CD4-positive, alpha-beta T cell (primary cell): ENCODE data around the gene CLEC10A. TPM values are rescaled to one million over a fixed set of nuclear protein-coding genes. Genes with fewer than 3 reads are reported as not detected.
"Not testable (repeated sequence)": the region's sequence is repeated elsewhere in the genome, so short reads cannot be mapped to it uniquely, and the experiment has no call there.

ENCODE experiments used
- ATAC-seq: fragments of 200-7000 bp; cut with Tn5 transposase; one replicate; pipeline ENCODE4 v1.10.0; 2022; ENCODE audit warnings: mild to moderate bottlenecking; ENCODE audit not compliant: poor library complexity
- CTCF ChIA-PET: fragments of 350-600 bp; sonication (Branson Sonifier 250); formaldehyde crosslinking; loops from one replicate; lab custom pipeline; 2021; ENCODE audit warnings: antibody characterized with exemption, inconsistent platforms; lab: Charles Lee
- POLR2A ChIA-PET: fragments of 350-600 bp; sonication (Branson Sonifier 250); formaldehyde crosslinking; loops from one replicate; lab custom pipeline; 2021; ENCODE audit warnings: antibody characterized with exemption, inconsistent platforms; lab: Charles Lee
- DNase-seq, 14 experiments: peaks; one replicate each; pipeline ENCODE4 v3.0.0-alpha.2; 2013 to 2020; ENCODE audit warnings: mixed read lengths in 2 of 14
- H3K27ac ChIP-seq, 2 donors: one replicate each; pipeline versions ENCODE4 v1.5.1 to v1.7.0; 2013; ENCODE audit warnings: low read length in 2 of 2, low read depth in 1 of 2, mild to moderate bottlenecking in 1 of 2
- H3K27me3 ChIP-seq, 2 experiments: 1 replicate in 1 of 2; 2 replicates in 1 of 2; pipeline versions ENCODE4 v1.6.1 to v1.7.0; 2013; ENCODE audit warnings: low read length in 2 of 2, control low read depth in 1 of 2, mild to moderate bottlenecking in 1 of 2, moderate library complexity in 1 of 2; ENCODE audit not compliant: insufficient read depth in 2 of 2, control insufficient read depth in 1 of 2
- H3K36me3 ChIP-seq: one replicate; pipeline ENCODE4 v1.6.1; 2013; ENCODE audit warnings: low read length, control low read depth; ENCODE audit not compliant: insufficient read depth
- H3K4me1 ChIP-seq: one replicate; pipeline ENCODE4 v1.6.1; 2013; ENCODE audit warnings: low read length, control low read depth; ENCODE audit not compliant: insufficient read depth
- H3K4me3 ChIP-seq: one replicate; pipeline ENCODE4 v1.5.1; 2013; ENCODE audit warnings: mild to moderate bottlenecking, low read length, moderate library complexity
- H3K9me3 ChIP-seq, 2 experiments: 1 replicate in 1 of 2; 2 replicates in 1 of 2; pipeline versions ENCODE4 v1.6.1 to v1.7.0; 2013; ENCODE audit warnings: low read length in 2 of 2, mild to moderate bottlenecking in 2 of 2, control low read depth in 1 of 2, moderate library complexity in 1 of 2; ENCODE audit not compliant: control insufficient read depth in 1 of 2, insufficient read depth in 1 of 2
- H3K27ac Mint-ChIP-seq: one replicate; pipeline ENCODE4 v1.8.0; 2020; ENCODE audit warnings: mixed read lengths
- H3K27me3 Mint-ChIP-seq: one replicate; pipeline ENCODE4 v1.8.0; 2021; ENCODE audit warnings: mixed read lengths
- H3K36me3 Mint-ChIP-seq: one replicate; pipeline ENCODE4 v1.8.0; 2021; ENCODE audit warnings: low read depth, mixed read lengths
- H3K4me1 Mint-ChIP-seq: one replicate; pipeline ENCODE4 v1.8.0; 2021; ENCODE audit warnings: low read depth, mixed read lengths
- H3K4me3 Mint-ChIP-seq: one replicate; pipeline ENCODE4 v1.8.0; 2020; ENCODE audit warnings: mild to moderate bottlenecking, mixed read lengths
- H3K9me3 Mint-ChIP-seq: one replicate; pipeline ENCODE4 v1.8.0; 2020; ENCODE audit warnings: mixed read lengths
- CTCF ChIP-seq: fragments of 200-600 bp; IDR thresholded peaks from one replicate; pipeline ENCODE4 v1.8.0; 2022; ENCODE audit warnings: antibody characterized with exemption, mild to moderate bottlenecking
- intact Hi-C, 2 experiments: fragments of 100-400 bp; cut with DNase I in 1 of 2; cut with micrococcal nuclease in 1 of 2; formaldehyde crosslinking; loops; one replicate each; pipeline versions ENCODE4 v1.15.1 to v1.9.0; 2023 to 2025; cut with DNase I, micrococcal nuclease
- total RNA-seq, 174 experiments: library from RNA in 2 of 174; stranded (reverse) in 2 of 174; gene quantifications; one replicate each; pipeline ENCODE4 v1.2.3 and lab custom pipeline; 2021 to 2026

CLEC10A gene
- total RNA-seq, 2 experiments from 2014 or later = 0.59 to 0.96 TPM

DNA sequence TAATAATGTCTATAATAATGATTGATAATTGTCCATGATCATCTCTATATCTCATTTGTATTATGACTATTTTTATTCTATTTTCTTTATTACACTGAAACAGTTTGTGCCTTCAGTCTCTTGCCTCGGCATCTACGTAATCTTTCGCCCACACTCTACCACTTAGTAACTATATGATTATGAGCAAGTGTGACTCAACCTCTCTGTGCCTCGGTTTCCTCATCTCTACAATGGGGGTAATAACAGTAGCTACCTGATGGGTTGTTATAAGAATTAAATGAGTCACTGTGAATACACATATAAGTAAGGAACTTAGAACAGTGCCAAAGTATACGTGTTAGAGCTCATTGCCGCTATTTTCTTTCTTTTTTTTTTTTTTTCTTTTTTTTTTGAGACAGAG is 32.5 kb downstream of the CLEC10A start:
- no peaks in the 10 kb centered on the region for H3K36me3 Mint-ChIP-seq
- peaks cover 0 to 7% of the 10 kb centered on the region in 2 experiments for H3K9me3 ChIP-seq
- peaks cover 38% of the 10 kb centered on the region for H3K4me1 ChIP-seq
- intact Hi-C loops = loop anchor here (2.0 to 10.0 kb wide), 7 partner anchors 129 to 637 kb away; partner anchors contain the start of genes FGF11 (in 1 of the 2), KCTD11 (in 1 of the 2), MPDU1 (in 1 of the 2) and SLC2A4 (in 1 of the 2)
- POLR2A ChIA-PET = no interaction called here
- peaks cover 0 to 5% of the 10 kb centered on the region in 2 experiments for H3K27me3 ChIP-seq
- ATAC-seq (no peak), DNase-seq (no peak)
- TF ChIP-seq CTCF = no peak
- no peaks in the 10 kb centered on the region for H3K9me3 Mint-ChIP-seq
- peak overlapping the region in 1 of 2 donors; percentile 69 for H3K27ac ChIP-seq
- H3K27ac Mint-ChIP-seq = peak overlapping the region; percentile 94
- peaks cover 39% of the 10 kb centered on the region for H3K4me1 Mint-ChIP-seq
- H3K4me3 ChIP-seq = peak overlapping the region; percentile 55
- peak overlapping the region; percentile 59 for H3K4me3 Mint-ChIP-seq
- CTCF ChIA-PET = interaction anchor here (0.9 to 2.1 kb wide), 4 partner anchors 83 to 130 kb away, joined by 3 to 10 read pairs (median 6); no protein-coding TSS in a partner anchor
- no peaks in the 10 kb centered on the region for H3K36me3 ChIP-seq
- H3K27me3 Mint-ChIP-seq = no peaks in the 10 kb centered on the region

DNA sequence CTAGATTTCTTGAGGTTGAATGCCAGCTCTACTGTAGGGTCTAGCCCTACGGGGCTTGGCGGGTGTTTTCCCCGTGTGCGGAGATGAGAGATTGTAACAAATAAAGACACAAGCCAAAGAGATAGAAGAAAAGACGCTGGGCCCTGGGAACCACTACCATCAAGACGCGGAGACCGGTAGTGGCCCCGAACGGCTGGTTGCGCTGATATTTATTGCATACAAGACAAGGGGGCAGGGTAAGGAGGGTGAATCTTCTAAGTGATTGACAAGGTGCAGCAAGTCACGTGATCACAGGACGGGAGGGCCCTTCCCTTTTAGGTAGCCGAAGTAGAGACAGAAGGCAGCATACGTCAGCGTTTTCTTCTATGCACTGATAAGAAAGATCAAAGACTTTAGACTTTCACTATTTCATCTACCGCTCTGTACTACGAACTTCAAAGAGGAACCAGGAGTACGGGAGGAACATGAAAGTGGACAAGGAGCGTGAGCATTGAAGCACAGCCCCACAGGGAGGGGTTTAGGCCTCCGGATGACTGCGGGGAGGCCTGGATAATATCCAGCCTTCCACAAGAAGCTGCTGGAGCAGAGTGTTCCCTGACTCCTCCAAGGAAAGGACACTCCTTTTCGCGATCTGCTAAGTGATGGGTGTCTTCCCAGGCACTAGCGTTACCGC is 33.2 kb downstream of the CLEC10A start:
- H3K9me3 ChIP-seq, H3K27me3 ChIP-seq, H3K27me3 Mint-ChIP-seq, H3K9me3 Mint-ChIP-seq, H3K36me3 Mint-ChIP-seq, H3K36me3 ChIP-seq: not testable (repeated sequence)
- POLR2A ChIA-PET = interaction anchor here (0.7 to 2.6 kb wide), 15 partner anchors 8 to 640 kb away, joined by 3 to 65 read pairs (median 8); partner anchors contain the start of genes ACADVL, DLG4, GABARAP and POLR2A
- Histone ChIP-seq H3K27ac (peak overlapping the region; percentile 64 to 69), H3K4me1 (peaks cover 45% of the 10 kb centered on the region), H3K4me3 (peak overlapping the region; percentile 55)
- CTCF ChIA-PET = interaction anchor here (0.8 to 2.9 kb wide), 13 partner anchors 12 to 542 kb away, joined by 3 to 77 read pairs (median 6); partner anchors contain the start of genes GABARAP and SLC16A13
- peak overlapping the region; percentile 94 for H3K27ac Mint-ChIP-seq
- intact Hi-C loops = loop anchor here (1.0 to 10.0 kb wide), 9 partner anchors 85 to 638 kb away; partner anchors contain the start of genes FGF11 (in 1 of the 2), KCTD11 (in 1 of the 2), MPDU1 (in 1 of the 2) and SLC2A4 (in 1 of the 2)
- DNase-seq (peak; percentile 52 to 94 (median 68)), ATAC-seq (peak; percentile 30)
- H3K4me1 Mint-ChIP-seq = peaks cover 40% of the 10 kb centered on the region
- H3K4me3 Mint-ChIP-seq = peak overlapping the region; percentile 90

DNA sequence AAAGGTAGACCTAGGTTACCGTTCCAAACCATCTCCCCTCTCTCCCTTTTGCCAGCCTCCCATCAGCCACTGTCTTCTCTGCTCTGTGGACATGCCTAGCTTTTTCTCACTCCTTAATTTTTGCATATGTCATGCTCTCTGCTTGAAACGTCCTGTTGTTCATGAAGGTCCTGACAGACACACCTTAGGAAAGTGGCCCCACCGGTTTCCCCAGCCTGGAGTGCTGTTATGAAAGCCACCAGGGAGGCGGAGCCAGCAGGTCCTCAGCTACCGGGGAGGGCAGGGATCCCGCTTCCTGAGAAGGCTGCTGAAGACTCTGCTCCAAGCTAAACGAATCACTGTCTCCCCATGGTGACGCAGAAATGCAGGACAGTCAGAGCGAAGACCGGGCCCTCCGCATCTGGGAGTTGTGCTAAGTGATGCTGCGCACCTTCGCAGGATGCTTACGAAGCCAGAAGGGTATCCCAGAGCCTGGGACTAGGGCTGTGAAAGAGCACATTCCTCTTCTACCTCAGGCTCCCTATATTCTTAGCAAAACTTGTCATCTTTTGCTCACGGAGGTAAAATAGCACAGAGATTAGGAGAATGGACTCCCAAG is 33.8 kb downstream of the CLEC10A start:
- TF ChIP-seq CTCF = no peak
- H3K9me3 ChIP-seq = peaks cover 0 to 7% of the 10 kb centered on the region in 2 experiments
- CTCF ChIA-PET = interaction anchor here (0.7 to 2.9 kb wide), 20 partner anchors 11 to 543 kb away, joined by 3 to 77 read pairs (median 4); partner anchors contain the start of genes GABARAP, SLC16A13 and TMEM102
- Mint-ChIP-seq H3K9me3 (no peaks in the 10 kb centered on the region), H3K27ac (peak overlapping the region; percentile 94), H3K36me3 (no peaks in the 10 kb centered on the region), H3K4me1 (peaks cover 44% of the 10 kb centered on the region), H3K4me3 (peak overlapping the region; percentile 90), H3K27me3 (no peaks in the 10 kb centered on the region)
- peak overlapping the region; percentile 55 for H3K4me3 ChIP-seq
- peaks cover 49% of the 10 kb centered on the region for H3K4me1 ChIP-seq
- DNase-seq = peak in 9 of 14 experiments; percentile 28 to 68 (median 49)
- H3K27me3 ChIP-seq = peaks cover 0 to 5% of the 10 kb centered on the region in 2 experiments
- intact Hi-C loops = loop anchor here (1.0 to 10.0 kb wide), 9 partner anchors 86 to 639 kb away; partner anchors contain the start of genes FGF11 (in 1 of the 2), KCTD11 (in 1 of the 2), MPDU1 (in 1 of the 2) and SLC2A4 (in 1 of the 2)
- POLR2A ChIA-PET = interaction anchor here (0.7 to 2.6 kb wide), 25 partner anchors 8 to 641 kb away, joined by 3 to 65 read pairs (median 5); partner anchors contain the start of genes ACADVL, BCL6B, DLG4 and DVL2
- H3K27ac ChIP-seq = peak overlapping the region; percentile 64 to 68
- ATAC-seq = peak; percentile 33
- H3K36me3 ChIP-seq = no peaks in the 10 kb centered on the region
